GM12865 (cell line): ENCODE measurements around the gene SEC31B.

Experiments
- DNase-seq: peaks from one replicate; pipeline ENCODE4 v3.0.0; 2010; ENCODE audit warnings: low read depth
- H3K4me3 ChIP-seq: 2 replicates; pipeline ENCODE4 v1.5.1; 2011; ENCODE audit warnings: mild to moderate bottlenecking, low read depth, low read length, control low read depth
- TF ChIP-seq, protein P1 (sequence below): IDR thresholded peaks from 2 replicates; pipeline ENCODE4 v1.5.1; 2011; ENCODE audit warnings: low read length, control low read depth, low read depth, inconsistent platforms; ENCODE audit not compliant: insufficient read depth; ENCODE audit errors: missing control alignments

SEC31B gene

DNA sequence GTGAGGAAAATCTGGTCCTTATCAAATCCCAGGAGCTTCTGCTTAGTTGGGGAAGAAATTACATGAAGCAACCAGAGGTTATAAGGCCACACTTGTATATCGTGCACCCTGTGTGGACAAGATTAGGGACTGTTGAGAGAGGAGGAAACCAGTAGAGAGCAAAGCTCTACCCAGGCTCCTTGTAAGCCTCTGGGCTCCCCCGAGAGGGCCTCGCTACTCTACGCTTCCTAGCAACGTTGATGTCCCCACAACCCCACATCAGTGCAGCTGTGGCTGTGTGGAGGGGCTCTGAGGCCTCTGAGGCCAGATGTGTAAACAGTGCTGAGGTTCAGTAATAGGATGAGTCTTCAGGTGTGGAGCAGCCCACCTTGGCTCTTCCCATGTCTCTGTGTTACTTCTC is 32.1 kb upstream of the SEC31B start:
- no peak for DNase-seq
- H3K4me3 ChIP-seq: no peak overlapping the region
- TF ChIP-seq, protein P1, sequence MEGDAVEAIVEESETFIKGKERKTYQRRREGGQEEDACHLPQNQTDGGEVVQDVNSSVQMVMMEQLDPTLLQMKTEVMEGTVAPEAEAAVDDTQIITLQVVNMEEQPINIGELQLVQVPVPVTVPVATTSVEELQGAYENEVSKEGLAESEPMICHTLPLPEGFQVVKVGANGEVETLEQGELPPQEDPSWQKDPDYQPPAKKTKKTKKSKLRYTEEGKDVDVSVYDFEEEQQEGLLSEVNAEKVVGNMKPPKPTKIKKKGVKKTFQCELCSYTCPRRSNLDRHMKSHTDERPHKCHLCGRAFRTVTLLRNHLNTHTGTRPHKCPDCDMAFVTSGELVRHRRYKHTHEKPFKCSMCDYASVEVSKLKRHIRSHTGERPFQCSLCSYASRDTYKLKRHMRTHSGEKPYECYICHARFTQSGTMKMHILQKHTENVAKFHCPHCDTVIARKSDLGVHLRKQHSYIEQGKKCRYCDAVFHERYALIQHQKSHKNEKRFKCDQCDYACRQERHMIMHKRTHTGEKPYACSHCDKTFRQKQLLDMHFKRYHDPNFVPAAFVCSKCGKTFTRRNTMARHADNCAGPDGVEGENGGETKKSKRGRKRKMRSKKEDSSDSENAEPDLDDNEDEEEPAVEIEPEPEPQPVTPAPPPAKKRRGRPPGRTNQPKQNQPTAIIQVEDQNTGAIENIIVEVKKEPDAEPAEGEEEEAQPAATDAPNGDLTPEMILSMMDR: no peak

- TF ChIP-seq, protein P1: no peak
- DNase-seq: no peak
- H3K4me3 ChIP-seq: no peak overlapping the region
These were observed 31.5 kb upstream of the SEC31B start for GRCh38 chr10:100551196-100551595.

- no peak overlapping the region for H3K4me3 ChIP-seq
- TF ChIP-seq, protein P1: no peak
- no peak for DNase-seq
These were observed 25.3 kb upstream of the SEC31B start for GRCh38 chr10:100544950-100545349.

GRCh38 chr10:100537475-100537874 is 17.8 kb upstream of the SEC31B start:
- no peak for DNase-seq
- no peak overlapping the region for H3K4me3 ChIP-seq
- TF ChIP-seq, protein P1: no peak

DNA sequence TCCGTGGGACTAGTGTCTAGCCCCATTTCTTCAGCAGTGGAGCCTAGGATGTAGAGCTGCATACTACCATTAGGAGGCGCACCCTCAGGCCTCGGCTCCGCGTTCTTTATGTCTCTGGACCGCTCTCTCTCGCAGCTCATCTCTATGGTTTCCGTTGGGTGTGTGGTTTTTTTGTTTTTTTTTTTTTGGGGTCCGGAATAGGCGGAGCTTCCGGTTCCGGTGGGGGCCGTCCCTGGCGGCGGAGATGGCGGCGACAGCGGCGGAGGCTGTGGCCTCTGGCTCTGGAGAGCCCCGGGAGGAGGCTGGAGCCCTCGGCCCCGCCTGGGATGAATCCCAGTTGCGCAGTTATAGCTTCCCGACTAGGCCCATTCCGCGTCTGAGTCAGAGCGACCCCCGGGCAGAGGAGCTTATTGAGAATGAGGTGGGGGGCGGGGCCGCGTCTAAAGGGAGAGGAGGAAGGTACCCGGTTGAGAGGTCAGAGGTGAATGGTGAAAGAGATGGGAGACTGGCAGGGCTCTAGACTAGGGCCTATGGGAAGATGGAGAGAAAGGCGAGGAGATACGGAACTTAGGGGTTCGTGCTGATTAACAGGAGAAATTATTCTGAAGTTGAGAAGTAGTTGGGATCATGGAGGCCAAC is 16.2 kb upstream of the SEC31B start, which contains the start of gene HIF1AN:
Gene HIF1AN, plus strand, starts transcription at position 229 of the 639 bp plus-strand sequence. Its CDS starts 16 bp downstream, at position 245.
- peak within 1 kb of the TSS; percentile 66 for H3K4me3 ChIP-seq
- TF ChIP-seq, protein P1: peak; percentile 94
- peak; percentile 97 for DNase-seq

DNA sequence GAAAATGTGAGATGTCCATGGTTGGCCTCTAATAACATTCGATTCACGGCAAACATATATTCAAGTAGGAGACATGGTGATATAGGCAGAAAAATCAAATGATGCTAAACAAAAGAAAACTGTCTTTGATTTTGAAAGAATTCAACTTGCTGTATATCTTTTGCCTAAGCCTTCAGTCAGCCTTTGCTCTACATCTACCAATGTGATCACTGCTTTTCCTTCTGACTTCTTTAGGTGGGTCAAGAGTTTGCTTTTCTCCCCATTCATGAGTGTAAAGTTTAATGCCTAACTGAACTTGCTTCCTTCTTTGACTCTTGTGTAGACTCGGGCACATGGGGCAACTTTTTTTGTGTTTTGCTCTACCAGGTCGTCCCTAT is 15.7 kb upstream of the SEC31B start:
- no peak for DNase-seq
- peak overlapping the region; percentile 40 for H3K4me3 ChIP-seq
- TF ChIP-seq, protein P1: no peak

DNA sequence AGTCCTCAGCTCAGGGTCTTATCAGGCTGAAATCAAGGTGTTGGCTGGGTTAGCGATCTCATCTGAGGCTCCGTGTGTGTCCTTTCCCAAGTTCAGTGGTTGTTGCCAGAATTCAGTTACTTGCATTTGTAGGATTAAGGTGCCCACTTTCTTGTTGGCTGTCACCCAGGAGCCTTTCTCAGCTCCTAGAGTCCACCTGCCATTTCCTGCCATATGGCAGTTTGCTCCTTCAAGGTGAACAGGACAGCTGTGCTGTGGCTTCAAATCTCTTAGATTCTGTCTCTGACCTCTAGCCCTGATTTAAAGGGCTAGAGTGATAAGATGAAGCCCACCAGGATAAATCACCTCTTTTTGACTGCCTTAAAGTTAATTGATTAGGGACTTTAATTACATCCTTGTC is 15.1 kb upstream of the SEC31B start:
- no peak for DNase-seq

More for the DNA sequence above, 15.1 kb upstream of the SEC31B start:
- no peak overlapping the region for H3K4me3 ChIP-seq
- TF ChIP-seq, protein P1: no peak
